ENCODE results near the gene CMYA5.

CMYA5 gene

DNA sequence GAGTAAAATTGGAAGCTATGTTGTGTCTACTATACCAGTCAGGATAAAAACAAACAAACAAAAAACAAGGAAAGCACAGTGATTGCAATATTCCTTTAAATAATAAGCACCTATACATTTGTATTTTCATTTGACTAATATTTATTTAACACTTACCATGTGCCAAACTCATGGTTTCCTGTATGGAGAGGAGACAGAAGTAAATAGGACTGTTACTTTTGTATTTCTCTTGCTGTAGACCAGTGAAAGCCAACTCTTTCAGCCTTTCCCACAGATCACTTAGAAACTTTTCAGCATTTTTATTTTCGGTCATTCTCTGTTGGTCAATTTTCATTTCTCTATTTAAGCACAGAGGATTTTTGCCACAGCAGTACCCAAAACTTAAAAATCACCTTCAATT lies 4.5 kb downstream of the CMYA5 start:
- TF ChIP-seq, protein P1, sequence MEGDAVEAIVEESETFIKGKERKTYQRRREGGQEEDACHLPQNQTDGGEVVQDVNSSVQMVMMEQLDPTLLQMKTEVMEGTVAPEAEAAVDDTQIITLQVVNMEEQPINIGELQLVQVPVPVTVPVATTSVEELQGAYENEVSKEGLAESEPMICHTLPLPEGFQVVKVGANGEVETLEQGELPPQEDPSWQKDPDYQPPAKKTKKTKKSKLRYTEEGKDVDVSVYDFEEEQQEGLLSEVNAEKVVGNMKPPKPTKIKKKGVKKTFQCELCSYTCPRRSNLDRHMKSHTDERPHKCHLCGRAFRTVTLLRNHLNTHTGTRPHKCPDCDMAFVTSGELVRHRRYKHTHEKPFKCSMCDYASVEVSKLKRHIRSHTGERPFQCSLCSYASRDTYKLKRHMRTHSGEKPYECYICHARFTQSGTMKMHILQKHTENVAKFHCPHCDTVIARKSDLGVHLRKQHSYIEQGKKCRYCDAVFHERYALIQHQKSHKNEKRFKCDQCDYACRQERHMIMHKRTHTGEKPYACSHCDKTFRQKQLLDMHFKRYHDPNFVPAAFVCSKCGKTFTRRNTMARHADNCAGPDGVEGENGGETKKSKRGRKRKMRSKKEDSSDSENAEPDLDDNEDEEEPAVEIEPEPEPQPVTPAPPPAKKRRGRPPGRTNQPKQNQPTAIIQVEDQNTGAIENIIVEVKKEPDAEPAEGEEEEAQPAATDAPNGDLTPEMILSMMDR (IDR thresholded peaks at IDR 0.05; ENCODE audit: low read length), result no peak
- no peak for TF ChIP-seq EZH2 (IDR thresholded peaks at IDR 0.05; ENCODE audit: borderline replicate concordance, low read length)
- H3K9ac ChIP-seq (ENCODE audit: low read length), result no peak overlapping the region
- H3K36me3 ChIP-seq (ENCODE audit: insufficient read depth, low read length), result no peaks in the 10 kb centered on the region
- no peaks in the 10 kb centered on the region for H3K9me3 ChIP-seq (ENCODE audit: low read length)
- no peaks in the 10 kb centered on the region for H3F3A ChIP-seq (ENCODE audit: insufficient read depth, low read length)
- no peak overlapping the region for H3K4me2 ChIP-seq (ENCODE audit: low read length)
- no peaks in the 10 kb centered on the region for H4K20me1 ChIP-seq (ENCODE audit: insufficient read depth, low read length)
- H3K4me1 ChIP-seq (ENCODE audit: insufficient read depth, low read length, severe bottlenecking), result no peaks in the 10 kb centered on the region
- no peak overlapping the region for H3K4me3 ChIP-seq (ENCODE audit: low read depth, low read length, poor library complexity, severe bottlenecking)
- H3K27ac ChIP-seq (ENCODE audit: low read depth, low read length, poor library complexity, severe bottlenecking), result no peak overlapping the region
- H3K27me3 ChIP-seq (ENCODE audit: insufficient read depth, low read length), result no peaks in the 10 kb centered on the region
- H3K9me2 ChIP-seq (ENCODE audit: low read depth, low read length), result no peaks in the 10 kb centered on the region
- H3K79me2 ChIP-seq (ENCODE audit: insufficient read depth, low read length), result no peaks in the 10 kb centered on the region
- H2AFZ ChIP-seq (ENCODE audit: low read length), result no peak overlapping the region

DNA sequence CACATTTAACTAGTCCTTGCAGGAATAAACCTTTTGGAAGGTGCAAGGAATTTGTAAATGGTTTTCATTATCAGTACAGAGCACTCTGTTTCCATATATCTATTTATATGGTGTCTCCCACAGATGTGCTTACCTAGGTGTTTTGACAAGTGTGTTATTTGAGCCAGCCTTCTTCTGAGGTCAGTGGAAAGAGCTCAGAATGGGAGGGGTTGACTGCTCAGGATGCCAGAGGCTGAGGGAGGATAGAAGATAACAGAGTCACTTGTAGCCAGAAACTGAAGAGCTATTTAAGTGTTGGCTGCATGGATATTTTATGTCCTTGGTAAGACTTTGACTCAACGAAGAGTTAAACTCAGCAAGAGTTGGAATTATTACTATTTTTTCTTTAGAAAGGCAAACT lies 5.0 kb downstream of the CMYA5 start:
- H3K36me3 ChIP-seq (ENCODE audit: insufficient read depth, low read length), result no peaks in the 10 kb centered on the region
- H3K27ac ChIP-seq (ENCODE audit: low read depth, low read length, poor library complexity, severe bottlenecking), result no peak overlapping the region

DNA sequence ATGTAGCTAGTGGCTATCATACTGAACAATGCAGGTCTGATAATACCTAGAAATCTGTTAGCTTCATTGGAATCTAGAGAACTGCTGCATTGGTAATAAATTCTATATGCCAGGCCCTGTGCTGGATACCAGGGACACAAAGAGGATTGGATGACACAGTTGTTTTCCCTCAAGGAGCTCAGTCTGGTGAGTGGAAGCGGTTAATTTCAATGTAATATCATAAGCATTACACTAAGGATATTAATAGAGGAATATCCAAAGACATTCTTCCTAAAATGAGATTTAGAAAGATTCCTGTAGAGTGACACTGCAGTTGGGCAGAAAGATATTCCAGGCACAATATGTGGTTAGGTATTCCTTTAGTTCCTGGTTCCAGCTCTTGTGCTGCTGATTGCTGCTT lies 5.9 kb downstream of the CMYA5 start:
- H3K4me2 ChIP-seq (ENCODE audit: low read length), result no peak overlapping the region
- H3K4me1 ChIP-seq (ENCODE audit: insufficient read depth, low read length, severe bottlenecking), result no peaks in the 10 kb centered on the region
- TF ChIP-seq, protein P1 (IDR thresholded peaks at IDR 0.05; ENCODE audit: low read length), result no peak
- TF ChIP-seq EZH2 (IDR thresholded peaks at IDR 0.05; ENCODE audit: borderline replicate concordance, low read length), result no peak
- no peak overlapping the region for H3K9ac ChIP-seq (ENCODE audit: low read length)
- H2AFZ ChIP-seq (ENCODE audit: low read length), result no peak overlapping the region
- no peaks in the 10 kb centered on the region for H3F3A ChIP-seq (ENCODE audit: insufficient read depth, low read length)
- H3K9me3 ChIP-seq (ENCODE audit: low read length), result no peaks in the 10 kb centered on the region
- no peaks in the 10 kb centered on the region for H3K27me3 ChIP-seq (ENCODE audit: insufficient read depth, low read length)
- no peaks in the 10 kb centered on the region for H3K9me2 ChIP-seq (ENCODE audit: low read depth, low read length)
- no peaks in the 10 kb centered on the region for H4K20me1 ChIP-seq (ENCODE audit: insufficient read depth, low read length)
- no peaks in the 10 kb centered on the region for H3K36me3 ChIP-seq (ENCODE audit: insufficient read depth, low read length)
- no peaks in the 10 kb centered on the region for H3K79me2 ChIP-seq (ENCODE audit: insufficient read depth, low read length)
- H3K27ac ChIP-seq (ENCODE audit: low read depth, low read length, poor library complexity, severe bottlenecking), result no peak overlapping the region
- H3K4me3 ChIP-seq (ENCODE audit: low read depth, low read length, poor library complexity, severe bottlenecking), result no peak overlapping the region

More for the DNA sequence above, 5.0 kb downstream of the CMYA5 start:
- Histone ChIP-seq H3K9ac (ENCODE audit: low read length) (no peak overlapping the region), H3F3A (ENCODE audit: insufficient read depth, low read length) (no peaks in the 10 kb centered on the region), H3K4me1 (ENCODE audit: insufficient read depth, low read length, severe bottlenecking) (no peaks in the 10 kb centered on the region), H3K27me3 (ENCODE audit: insufficient read depth, low read length) (no peaks in the 10 kb centered on the region), H3K9me3 (ENCODE audit: low read length) (no peaks in the 10 kb centered on the region), H3K79me2 (ENCODE audit: insufficient read depth, low read length) (no peaks in the 10 kb centered on the region), H3K9me2 (ENCODE audit: low read depth, low read length) (no peaks in the 10 kb centered on the region), H4K20me1 (ENCODE audit: insufficient read depth, low read length) (no peaks in the 10 kb centered on the region), H3K4me2 (ENCODE audit: low read length) (no peak overlapping the region), H2AFZ (ENCODE audit: low read length) (no peak overlapping the region), H3K4me3 (ENCODE audit: low read depth, low read length, poor library complexity, severe bottlenecking) (no peak overlapping the region)
- TF ChIP-seq EZH2 (IDR thresholded peaks at IDR 0.05; ENCODE audit: borderline replicate concordance, low read length), result no peak
- TF ChIP-seq, protein P1 (IDR thresholded peaks at IDR 0.05; ENCODE audit: low read length), result no peak

Data from OCI-LY1 (cell line).